Liver (tissue), 9 donors: ENCODE measurements around the gene VPS26C. TPM values are rescaled to one million over a fixed set of nuclear protein-coding genes. Genes with fewer than 3 reads are reported as not detected.

Source experiments
- DNase-seq: peaks from one replicate; pipeline ENCODE4 v3.0.0-alpha.2; 2017; ENCODE audit warnings: low spot score
- H3K27ac ChIP-seq, 2 donors: one replicate each; pipeline ENCODE4 v1.7.0; 2013; ENCODE audit warnings: inconsistent platforms in 2 of 2, low read length in 2 of 2, control low read depth in 1 of 2, low read depth in 1 of 2, mild to moderate bottlenecking in 1 of 2
- H3K27me3 ChIP-seq, 4 donors: one replicate each; pipeline versions ENCODE4 v1.6.1 to v1.7.0; 2013; ENCODE audit warnings: low read length in 3 of 4, inconsistent platforms in 1 of 4, mild to moderate bottlenecking in 1 of 4, moderate library complexity in 1 of 4; ENCODE audit not compliant: control insufficient read depth in 4 of 4, insufficient read depth in 4 of 4
- H3K36me3 ChIP-seq, 4 donors: one replicate each; pipeline versions ENCODE4 v1.6.1 to v1.7.0; 2013; ENCODE audit warnings: low read length in 3 of 4, mild to moderate bottlenecking in 3 of 4, low read depth in 1 of 4, moderate library complexity in 1 of 4; ENCODE audit not compliant: control insufficient read depth in 4 of 4, insufficient read depth in 3 of 4
- H3K4me1 ChIP-seq, 4 donors: one replicate each; pipeline versions ENCODE4 v1.6.1 to v1.7.0; 2013; ENCODE audit warnings: low read length in 3 of 4, mild to moderate bottlenecking in 3 of 4, moderate library complexity in 1 of 4; ENCODE audit not compliant: control insufficient read depth in 4 of 4, insufficient read depth in 4 of 4
- H3K4me3 ChIP-seq, 3 donors: one replicate each; pipeline versions ENCODE4 v1.6.1 to v1.7.0; 2013; ENCODE audit warnings: low read length in 3 of 3, control low read depth in 1 of 3, low read depth in 1 of 3, mild to moderate bottlenecking in 1 of 3
- H3K9ac ChIP-seq, 2 donors: one replicate each; pipeline ENCODE4 v1.7.0; 2013; ENCODE audit warnings: low read length in 2 of 2, mild to moderate bottlenecking in 2 of 2, moderate library complexity in 2 of 2, control low read depth in 1 of 2, low read depth in 1 of 2
- H3K9me3 ChIP-seq, 4 donors: one replicate each; pipeline versions ENCODE4 v1.6.1 to v1.7.0; 2013; ENCODE audit warnings: low read length in 3 of 4; ENCODE audit not compliant: control insufficient read depth in 4 of 4
- EGR1 ChIP-seq, 2 donors: IDR thresholded peaks; 2 replicates each; pipeline ENCODE4 v1.6.1; 2016 to 2018; ENCODE audit warnings: antibody characterized with exemption in 2 of 2, low read depth in 2 of 2
- FOXA2 ChIP-seq: IDR thresholded peaks from 2 replicates; pipeline ENCODE4 v1.6.1; 2016; ENCODE audit warnings: antibody characterized with exemption
- GABPA ChIP-seq, 2 donors: IDR thresholded peaks in 1 of 2; conservative IDR thresholded peaks in 1 of 2; 2 replicates each; pipeline ENCODE4 v1.6.1; 2016; ENCODE audit warnings: antibody characterized with exemption in 2 of 2, mild to moderate bottlenecking in 1 of 2, moderate library complexity in 1 of 2
- HNF4A ChIP-seq, 2 donors: conservative IDR thresholded peaks; 2 replicates each; pipeline ENCODE4 v1.6.1; 2016; ENCODE audit warnings: antibody characterized with exemption in 2 of 2, mild to moderate bottlenecking in 2 of 2
- HNF4G ChIP-seq: IDR thresholded peaks from 2 replicates; pipeline ENCODE4 v1.6.1; 2016; ENCODE audit warnings: antibody characterized with exemption
- JUND ChIP-seq, 2 donors: IDR thresholded peaks; 2 replicates each; pipeline ENCODE4 v1.6.1; 2016; ENCODE audit warnings: antibody characterized with exemption in 2 of 2
- NR2F2 ChIP-seq: IDR thresholded peaks from 2 replicates; pipeline ENCODE4 v1.6.1; 2016; ENCODE audit warnings: antibody characterized with exemption
- RAD21 ChIP-seq, 2 donors: IDR thresholded peaks; 2 replicates each; pipeline ENCODE4 v1.6.1; 2016; ENCODE audit warnings: antibody characterized with exemption in 2 of 2, mild to moderate bottlenecking in 2 of 2
- RXRA ChIP-seq, 2 donors: IDR thresholded peaks; 2 replicates each; pipeline ENCODE4 v1.6.1; 2017 to 2018; ENCODE audit warnings: antibody characterized with exemption in 2 of 2, mild to moderate bottlenecking in 1 of 2
- SP1 ChIP-seq: IDR thresholded peaks from 2 replicates; pipeline ENCODE4 v1.6.1; 2018; ENCODE audit warnings: antibody characterized with exemption, mild to moderate bottlenecking
- TAF1 ChIP-seq: conservative IDR thresholded peaks from 2 replicates; pipeline ENCODE4 v1.6.1; 2016; ENCODE audit warnings: antibody characterized with exemption, mild to moderate bottlenecking
- YY1 ChIP-seq: IDR thresholded peaks from 2 replicates; pipeline ENCODE4 v1.6.1; 2016; ENCODE audit warnings: antibody characterized with exemption, mild to moderate bottlenecking
- WGBS: extraction: QIAGEN DNeasy Blood & Tissue Kit; methylation state at CpG from one replicate; pipeline ENCODE4 v1.1.7; 2013; 5-methylcytosine and 5-hydroxymethylcytosine counted together
- polyA plus RNA-seq, 2 donors: library from polyadenylated mRNA; stranded (reverse) in 1 of 2; unstranded in 1 of 2; fragments of 200-250 nt in 1 of 2; fragments of >200 nt in 1 of 2; fragmentation: Nextera tagmentation in 1 of 2; extraction: Ambion mirVana in 1 of 2; gene quantifications; one replicate each; pipeline versions ENCODE4 v1.2.1 to v1.2.3, GENCODE V29; 2013 to 2015
- total RNA-seq, 2 donors: library from RNA; depleted of rRNA; stranded (reverse); fragments of >200 nt; gene quantifications; one replicate each; pipeline ENCODE4 v1.2.3, GENCODE V29; 2014
- TF ChIP-seq, protein P1 (sequence below): IDR thresholded peaks from 2 replicates; pipeline ENCODE4 v1.6.1; 2016; ENCODE audit warnings: antibody characterized with exemption, mild to moderate bottlenecking
- TF ChIP-seq, protein P2 (sequence below): IDR thresholded peaks from 2 replicates; pipeline ENCODE4 v1.6.1; 2016; ENCODE audit warnings: antibody characterized with exemption
- TF ChIP-seq, protein P3 (sequence below): fragments of 150-350 bp; IDR thresholded peaks from 2 replicates; pipeline ENCODE4 v1.5.1; 2017; ENCODE audit warnings: improper control_type of control experiment, low read depth, low read length; ENCODE audit not compliant: missing input control
- TF ChIP-seq, protein P4 (sequence below): IDR thresholded peaks from 2 replicates; pipeline ENCODE4 v1.6.1; 2016; ENCODE audit warnings: antibody characterized with exemption
- donor health status: healthy.
- donor health status: healthy.
- donor health status: healthy.
- donor health status: healthy.
- donor health status: healthy.

VPS26C gene
- total and polyA plus RNA-seq, 4 donors: 16.3 to 37.7 (median 22.8) TPM

DNA sequence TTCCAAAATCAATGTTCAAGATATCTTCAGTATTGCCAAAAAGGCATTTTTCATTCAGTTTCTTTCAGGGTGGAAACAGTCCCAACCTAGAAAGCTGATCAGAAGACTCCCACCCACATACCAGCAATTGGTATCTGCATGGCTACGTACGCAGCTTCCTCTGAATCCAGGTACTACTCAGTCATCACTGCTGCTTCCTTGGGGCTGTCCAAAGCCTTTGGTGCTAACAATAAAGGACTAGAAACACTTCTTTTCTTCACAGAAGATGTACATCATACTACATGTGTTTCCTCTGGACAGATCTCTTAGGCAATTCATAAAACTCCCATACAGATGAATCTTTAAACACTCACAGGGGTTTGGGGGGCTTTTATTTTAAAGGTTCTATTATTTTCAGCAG, 29.8 kb downstream of the VPS26C start:
- H3K36me3 ChIP-seq: peaks cover 0 to 29% (median 13%) of the 10 kb centered on the region in 4 donors

DNA sequence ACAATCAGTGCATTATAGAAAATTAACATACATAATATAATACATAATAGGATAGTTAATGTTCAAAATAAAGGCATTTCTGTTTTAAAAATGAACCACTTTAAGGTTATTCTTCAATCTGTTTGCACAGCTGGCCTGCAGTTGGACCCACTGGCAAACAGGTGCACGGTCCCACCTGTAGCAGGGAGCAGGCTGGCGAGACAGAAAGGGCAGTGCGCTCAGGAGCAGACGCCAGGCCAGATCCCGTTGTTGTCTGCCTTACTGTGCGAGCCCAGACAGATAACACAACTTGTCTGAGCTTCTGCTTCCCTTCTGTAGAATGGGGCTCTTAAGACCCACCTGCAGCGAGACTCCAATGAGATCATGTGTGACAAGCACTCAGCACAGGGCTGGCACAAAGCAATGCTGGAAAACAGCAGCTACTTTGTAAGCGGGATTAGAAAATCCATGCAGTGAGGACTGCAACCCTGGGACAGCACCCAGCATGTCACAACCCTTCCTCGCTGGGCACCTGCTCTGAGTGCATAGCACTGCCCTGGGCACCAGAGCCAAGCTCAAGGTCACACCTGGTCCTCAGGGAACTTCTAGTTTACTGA, 33.5 kb downstream of the VPS26C start:
- no peaks in the 10 kb centered on the region for H3K4me1 ChIP-seq
- H3K9ac ChIP-seq: no peak overlapping the region
- H3K36me3 ChIP-seq: peaks cover 3 to 37% (median 22%) of the 10 kb centered on the region in 4 donors
- 94% methylated on average over 9 of the region's 9 CpGs for WGBS
- no peak overlapping the region for H3K27ac ChIP-seq
- H3K9me3 ChIP-seq: no peaks in the 10 kb centered on the region
- H3K4me3 ChIP-seq: no peak overlapping the region
- TF ChIP-seq GABPA (IDR thresholded peaks at IDR 0.05 in 1 of 2, conservative IDR thresholded peaks at IDR 0.05 in 1 of 2) (no peak), HNF4G (no peak)
- DNase-seq: no peak
- H3K27me3 ChIP-seq: no peaks in the 10 kb centered on the region

More for the DNA sequence above, 29.8 kb downstream of the VPS26C start:
- no peak for DNase-seq
- no peak overlapping the region for H3K27ac ChIP-seq
- H3K9me3 ChIP-seq: no peaks in the 10 kb centered on the region
- H3K27me3 ChIP-seq: no peaks in the 10 kb centered on the region
- no peak overlapping the region for H3K9ac ChIP-seq
- WGBS: 96% methylated on average over 2 of the region's 2 CpGs
- H3K4me3 ChIP-seq: no peak overlapping the region
- TF ChIP-seq SP1 (no peak), EGR1 (IDR thresholded peaks at IDR 0.05; ENCODE audit: low read depth in 2 of 2) (no peak), RXRA (IDR thresholded peaks at IDR 0.05) (no peak), JUND (IDR thresholded peaks at IDR 0.05) (no peak), RAD21 (IDR thresholded peaks at IDR 0.05) (no peak), YY1 (no peak), TAF1 (no peak), HNF4A (conservative IDR thresholded peaks at IDR 0.05) (no peak), HNF4G (no peak), NR2F2 (no peak), FOXA2 (no peak)
- TF ChIP-seq, protein P1, sequence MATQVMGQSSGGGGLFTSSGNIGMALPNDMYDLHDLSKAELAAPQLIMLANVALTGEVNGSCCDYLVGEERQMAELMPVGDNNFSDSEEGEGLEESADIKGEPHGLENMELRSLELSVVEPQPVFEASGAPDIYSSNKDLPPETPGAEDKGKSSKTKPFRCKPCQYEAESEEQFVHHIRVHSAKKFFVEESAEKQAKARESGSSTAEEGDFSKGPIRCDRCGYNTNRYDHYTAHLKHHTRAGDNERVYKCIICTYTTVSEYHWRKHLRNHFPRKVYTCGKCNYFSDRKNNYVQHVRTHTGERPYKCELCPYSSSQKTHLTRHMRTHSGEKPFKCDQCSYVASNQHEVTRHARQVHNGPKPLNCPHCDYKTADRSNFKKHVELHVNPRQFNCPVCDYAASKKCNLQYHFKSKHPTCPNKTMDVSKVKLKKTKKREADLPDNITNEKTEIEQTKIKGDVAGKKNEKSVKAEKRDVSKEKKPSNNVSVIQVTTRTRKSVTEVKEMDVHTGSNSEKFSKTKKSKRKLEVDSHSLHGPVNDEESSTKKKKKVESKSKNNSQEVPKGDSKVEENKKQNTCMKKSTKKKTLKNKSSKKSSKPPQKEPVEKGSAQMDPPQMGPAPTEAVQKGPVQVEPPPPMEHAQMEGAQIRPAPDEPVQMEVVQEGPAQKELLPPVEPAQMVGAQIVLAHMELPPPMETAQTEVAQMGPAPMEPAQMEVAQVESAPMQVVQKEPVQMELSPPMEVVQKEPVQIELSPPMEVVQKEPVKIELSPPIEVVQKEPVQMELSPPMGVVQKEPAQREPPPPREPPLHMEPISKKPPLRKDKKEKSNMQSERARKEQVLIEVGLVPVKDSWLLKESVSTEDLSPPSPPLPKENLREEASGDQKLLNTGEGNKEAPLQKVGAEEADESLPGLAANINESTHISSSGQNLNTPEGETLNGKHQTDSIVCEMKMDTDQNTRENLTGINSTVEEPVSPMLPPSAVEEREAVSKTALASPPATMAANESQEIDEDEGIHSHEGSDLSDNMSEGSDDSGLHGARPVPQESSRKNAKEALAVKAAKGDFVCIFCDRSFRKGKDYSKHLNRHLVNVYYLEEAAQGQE: no peak
- TF ChIP-seq, protein P2, sequence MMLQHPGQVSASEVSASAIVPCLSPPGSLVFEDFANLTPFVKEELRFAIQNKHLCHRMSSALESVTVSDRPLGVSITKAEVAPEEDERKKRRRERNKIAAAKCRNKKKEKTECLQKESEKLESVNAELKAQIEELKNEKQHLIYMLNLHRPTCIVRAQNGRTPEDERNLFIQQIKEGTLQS: no peak
- TF ChIP-seq, protein P3, sequence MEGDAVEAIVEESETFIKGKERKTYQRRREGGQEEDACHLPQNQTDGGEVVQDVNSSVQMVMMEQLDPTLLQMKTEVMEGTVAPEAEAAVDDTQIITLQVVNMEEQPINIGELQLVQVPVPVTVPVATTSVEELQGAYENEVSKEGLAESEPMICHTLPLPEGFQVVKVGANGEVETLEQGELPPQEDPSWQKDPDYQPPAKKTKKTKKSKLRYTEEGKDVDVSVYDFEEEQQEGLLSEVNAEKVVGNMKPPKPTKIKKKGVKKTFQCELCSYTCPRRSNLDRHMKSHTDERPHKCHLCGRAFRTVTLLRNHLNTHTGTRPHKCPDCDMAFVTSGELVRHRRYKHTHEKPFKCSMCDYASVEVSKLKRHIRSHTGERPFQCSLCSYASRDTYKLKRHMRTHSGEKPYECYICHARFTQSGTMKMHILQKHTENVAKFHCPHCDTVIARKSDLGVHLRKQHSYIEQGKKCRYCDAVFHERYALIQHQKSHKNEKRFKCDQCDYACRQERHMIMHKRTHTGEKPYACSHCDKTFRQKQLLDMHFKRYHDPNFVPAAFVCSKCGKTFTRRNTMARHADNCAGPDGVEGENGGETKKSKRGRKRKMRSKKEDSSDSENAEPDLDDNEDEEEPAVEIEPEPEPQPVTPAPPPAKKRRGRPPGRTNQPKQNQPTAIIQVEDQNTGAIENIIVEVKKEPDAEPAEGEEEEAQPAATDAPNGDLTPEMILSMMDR: no peak
- TF ChIP-seq, protein P4, sequence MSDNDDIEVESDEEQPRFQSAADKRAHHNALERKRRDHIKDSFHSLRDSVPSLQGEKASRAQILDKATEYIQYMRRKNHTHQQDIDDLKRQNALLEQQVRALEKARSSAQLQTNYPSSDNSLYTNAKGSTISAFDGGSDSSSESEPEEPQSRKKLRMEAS: no peak
- H3K4me1 ChIP-seq: no peaks in the 10 kb centered on the region
